ENCODE measurements around the gene OPRD1.

OPRD1 gene

DNA sequence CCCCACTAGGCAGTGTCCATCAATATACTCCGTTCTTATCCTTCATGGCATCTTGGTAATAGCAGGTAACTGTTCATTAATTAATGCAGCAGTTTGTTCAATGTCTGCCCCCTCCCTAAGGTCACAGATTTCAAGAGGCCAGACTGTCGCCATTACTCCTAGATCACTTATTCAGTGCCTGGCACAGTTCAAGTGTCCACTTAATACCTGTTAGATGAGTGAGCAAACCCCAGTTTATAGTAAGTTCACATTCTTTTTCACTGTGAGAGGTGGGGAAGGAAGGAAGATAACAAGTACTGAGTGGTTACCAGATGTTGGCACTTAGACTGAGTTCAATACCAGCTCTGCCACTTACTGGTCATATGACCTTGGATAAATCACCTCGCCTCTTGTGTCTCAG, 36.4 kb downstream of the OPRD1 start:
- TF ChIP-seq, protein P1, sequence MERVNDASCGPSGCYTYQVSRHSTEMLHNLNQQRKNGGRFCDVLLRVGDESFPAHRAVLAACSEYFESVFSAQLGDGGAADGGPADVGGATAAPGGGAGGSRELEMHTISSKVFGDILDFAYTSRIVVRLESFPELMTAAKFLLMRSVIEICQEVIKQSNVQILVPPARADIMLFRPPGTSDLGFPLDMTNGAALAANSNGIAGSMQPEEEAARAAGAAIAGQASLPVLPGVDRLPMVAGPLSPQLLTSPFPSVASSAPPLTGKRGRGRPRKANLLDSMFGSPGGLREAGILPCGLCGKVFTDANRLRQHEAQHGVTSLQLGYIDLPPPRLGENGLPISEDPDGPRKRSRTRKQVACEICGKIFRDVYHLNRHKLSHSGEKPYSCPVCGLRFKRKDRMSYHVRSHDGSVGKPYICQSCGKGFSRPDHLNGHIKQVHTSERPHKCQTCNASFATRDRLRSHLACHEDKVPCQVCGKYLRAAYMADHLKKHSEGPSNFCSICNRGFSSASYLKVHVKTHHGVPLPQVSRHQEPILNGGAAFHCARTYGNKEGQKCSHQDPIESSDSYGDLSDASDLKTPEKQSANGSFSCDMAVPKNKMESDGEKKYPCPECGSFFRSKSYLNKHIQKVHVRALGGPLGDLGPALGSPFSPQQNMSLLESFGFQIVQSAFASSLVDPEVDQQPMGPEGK (CRISPR knock-in tag; IDR thresholded peaks at IDR 0.05; ENCODE audit: borderline replicate concordance), result no peak
- TF ChIP-seq CSDC2 (CRISPR knock-in tag; IDR thresholded peaks at IDR 0.05) (no peak), ZNF70 (CRISPR knock-in tag; IDR thresholded peaks at IDR 0.05) (no peak), PPARA (CRISPR knock-in tag; IDR thresholded peaks at IDR 0.05; ENCODE audit: borderline replicate concordance) (no peak), ARNTL (CRISPR knock-in tag; IDR thresholded peaks at IDR 0.05; ENCODE audit: borderline replicate concordance, low read depth) (no peak), ZFP30 (CRISPR knock-in tag; IDR thresholded peaks at IDR 0.05) (no peak), ZNF8 (CRISPR knock-in tag; IDR thresholded peaks at IDR 0.05) (no peak), RARB (CRISPR knock-in tag; IDR thresholded peaks at IDR 0.05) (no peak), OSR1 (CRISPR knock-in tag; IDR thresholded peaks at IDR 0.05) (no peak), ZNF565 (CRISPR knock-in tag; conservative IDR thresholded peaks at IDR 0.05; ENCODE audit: low read depth) (no peak), BACH2 (CRISPR knock-in tag; IDR thresholded peaks at IDR 0.05; ENCODE audit: borderline replicate concordance) (no peak), SNAI2 (CRISPR knock-in tag; IDR thresholded peaks at IDR 0.05) (no peak), ISL1 (CRISPR knock-in tag; IDR thresholded peaks at IDR 0.05) (no peak), TCF4 (CRISPR knock-in tag; IDR thresholded peaks at IDR 0.05; ENCODE audit: borderline replicate concordance) (no peak), GLIS3 (CRISPR knock-in tag; IDR thresholded peaks at IDR 0.05) (no peak), ESRRG (CRISPR knock-in tag; IDR thresholded peaks at IDR 0.05) (no peak)
- TF ChIP-seq, protein P2, sequence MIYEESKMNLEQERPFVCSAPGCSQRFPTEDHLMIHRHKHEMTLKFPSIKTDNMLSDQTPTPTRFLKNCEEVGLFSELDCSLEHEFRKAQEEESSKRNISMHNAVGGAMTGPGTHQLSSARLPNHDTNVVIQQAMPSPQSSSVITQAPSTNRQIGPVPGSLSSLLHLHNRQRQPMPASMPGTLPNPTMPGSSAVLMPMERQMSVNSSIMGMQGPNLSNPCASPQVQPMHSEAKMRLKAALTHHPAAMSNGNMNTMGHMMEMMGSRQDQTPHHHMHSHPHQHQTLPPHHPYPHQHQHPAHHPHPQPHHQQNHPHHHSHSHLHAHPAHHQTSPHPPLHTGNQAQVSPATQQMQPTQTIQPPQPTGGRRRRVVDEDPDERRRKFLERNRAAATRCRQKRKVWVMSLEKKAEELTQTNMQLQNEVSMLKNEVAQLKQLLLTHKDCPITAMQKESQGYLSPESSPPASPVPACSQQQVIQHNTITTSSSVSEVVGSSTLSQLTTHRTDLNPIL (CRISPR knock-in tag; IDR thresholded peaks at IDR 0.05; ENCODE audit: low read depth), result no peak
- TF ChIP-seq, protein P3, sequence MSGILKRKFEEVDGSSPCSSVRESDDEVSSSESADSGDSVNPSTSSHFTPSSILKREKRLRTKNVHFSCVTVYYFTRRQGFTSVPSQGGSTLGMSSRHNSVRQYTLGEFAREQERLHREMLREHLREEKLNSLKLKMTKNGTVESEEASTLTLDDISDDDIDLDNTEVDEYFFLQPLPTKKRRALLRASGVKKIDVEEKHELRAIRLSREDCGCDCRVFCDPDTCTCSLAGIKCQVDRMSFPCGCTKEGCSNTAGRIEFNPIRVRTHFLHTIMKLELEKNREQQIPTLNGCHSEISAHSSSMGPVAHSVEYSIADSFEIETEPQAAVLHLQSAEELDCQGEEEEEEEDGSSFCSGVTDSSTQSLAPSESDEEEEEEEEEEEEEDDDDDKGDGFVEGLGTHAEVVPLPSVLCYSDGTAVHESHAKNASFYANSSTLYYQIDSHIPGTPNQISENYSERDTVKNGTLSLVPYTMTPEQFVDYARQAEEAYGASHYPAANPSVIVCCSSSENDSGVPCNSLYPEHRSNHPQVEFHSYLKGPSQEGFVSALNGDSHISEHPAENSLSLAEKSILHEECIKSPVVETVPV (CRISPR knock-in tag; IDR thresholded peaks at IDR 0.05), result no peak
- TF ChIP-seq, protein P4, sequence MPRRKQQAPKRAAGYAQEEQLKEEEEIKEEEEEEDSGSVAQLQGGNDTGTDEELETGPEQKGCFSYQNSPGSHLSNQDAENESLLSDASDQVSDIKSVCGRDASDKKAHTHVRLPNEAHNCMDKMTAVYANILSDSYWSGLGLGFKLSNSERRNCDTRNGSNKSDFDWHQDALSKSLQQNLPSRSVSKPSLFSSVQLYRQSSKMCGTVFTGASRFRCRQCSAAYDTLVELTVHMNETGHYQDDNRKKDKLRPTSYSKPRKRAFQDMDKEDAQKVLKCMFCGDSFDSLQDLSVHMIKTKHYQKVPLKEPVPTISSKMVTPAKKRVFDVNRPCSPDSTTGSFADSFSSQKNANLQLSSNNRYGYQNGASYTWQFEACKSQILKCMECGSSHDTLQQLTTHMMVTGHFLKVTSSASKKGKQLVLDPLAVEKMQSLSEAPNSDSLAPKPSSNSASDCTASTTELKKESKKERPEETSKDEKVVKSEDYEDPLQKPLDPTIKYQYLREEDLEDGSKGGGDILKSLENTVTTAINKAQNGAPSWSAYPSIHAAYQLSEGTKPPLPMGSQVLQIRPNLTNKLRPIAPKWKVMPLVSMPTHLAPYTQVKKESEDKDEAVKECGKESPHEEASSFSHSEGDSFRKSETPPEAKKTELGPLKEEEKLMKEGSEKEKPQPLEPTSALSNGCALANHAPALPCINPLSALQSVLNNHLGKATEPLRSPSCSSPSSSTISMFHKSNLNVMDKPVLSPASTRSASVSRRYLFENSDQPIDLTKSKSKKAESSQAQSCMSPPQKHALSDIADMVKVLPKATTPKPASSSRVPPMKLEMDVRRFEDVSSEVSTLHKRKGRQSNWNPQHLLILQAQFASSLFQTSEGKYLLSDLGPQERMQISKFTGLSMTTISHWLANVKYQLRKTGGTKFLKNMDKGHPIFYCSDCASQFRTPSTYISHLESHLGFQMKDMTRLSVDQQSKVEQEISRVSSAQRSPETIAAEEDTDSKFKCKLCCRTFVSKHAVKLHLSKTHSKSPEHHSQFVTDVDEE (CRISPR knock-in tag; IDR thresholded peaks at IDR 0.05), result no peak
- ATAC-seq, result no peak

DNA sequence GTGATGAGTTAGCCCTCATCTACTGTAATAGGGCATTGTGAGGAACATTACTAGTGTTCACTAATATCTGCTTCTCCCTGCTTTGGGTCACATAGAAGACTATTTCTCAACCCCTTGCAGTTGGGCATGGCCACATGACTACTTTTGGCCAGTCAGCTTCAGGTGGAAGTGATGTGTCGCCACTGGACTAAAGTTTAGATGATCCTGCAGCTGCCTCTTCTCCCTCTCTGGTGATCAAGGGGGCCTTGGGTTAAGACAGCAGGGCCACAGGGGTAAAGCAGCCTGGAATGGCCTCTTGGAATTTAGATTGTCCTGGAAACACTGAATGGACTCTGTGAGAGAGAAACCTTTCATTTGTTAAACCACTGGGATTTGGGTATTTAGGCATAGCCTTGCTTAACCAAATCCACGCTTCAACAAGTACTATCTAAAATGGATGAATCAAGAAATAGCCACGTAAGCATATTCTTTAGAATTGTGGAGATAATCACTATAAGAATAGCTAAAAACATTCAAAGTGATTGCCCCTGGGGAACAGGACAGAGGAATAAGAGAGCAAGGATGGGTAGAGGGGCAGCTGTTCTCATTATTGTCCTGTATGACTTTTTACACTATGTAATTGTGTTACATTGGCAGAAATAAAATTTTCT, 41.2 kb downstream of the OPRD1 start:
- no peak for TF ChIP-seq ZNF8 (CRISPR knock-in tag; IDR thresholded peaks at IDR 0.05)
- no peak for TF ChIP-seq ARNTL (CRISPR knock-in tag; IDR thresholded peaks at IDR 0.05; ENCODE audit: borderline replicate concordance, low read depth)
- TF ChIP-seq ISL1 (CRISPR knock-in tag; IDR thresholded peaks at IDR 0.05), result no peak
- TF ChIP-seq, protein P2 (CRISPR knock-in tag; IDR thresholded peaks at IDR 0.05; ENCODE audit: low read depth), result no peak
- no peak for TF ChIP-seq BACH2 (CRISPR knock-in tag; IDR thresholded peaks at IDR 0.05; ENCODE audit: borderline replicate concordance)
- TF ChIP-seq, protein P4 (CRISPR knock-in tag; IDR thresholded peaks at IDR 0.05), result no peak
- no peak for TF ChIP-seq ESRRG (CRISPR knock-in tag; IDR thresholded peaks at IDR 0.05)
- TF ChIP-seq, protein P3 (CRISPR knock-in tag; IDR thresholded peaks at IDR 0.05), result no peak
- no peak for TF ChIP-seq ZNF70 (CRISPR knock-in tag; IDR thresholded peaks at IDR 0.05)
- no peak for TF ChIP-seq CSDC2 (CRISPR knock-in tag; IDR thresholded peaks at IDR 0.05)
- no peak for TF ChIP-seq ZNF565 (CRISPR knock-in tag; conservative IDR thresholded peaks at IDR 0.05; ENCODE audit: low read depth)
- TF ChIP-seq PPARA (CRISPR knock-in tag; IDR thresholded peaks at IDR 0.05; ENCODE audit: borderline replicate concordance), result no peak
- TF ChIP-seq TCF4 (CRISPR knock-in tag; IDR thresholded peaks at IDR 0.05; ENCODE audit: borderline replicate concordance), result no peak
- no peak for TF ChIP-seq ZC3H10 (CRISPR knock-in tag; IDR thresholded peaks at IDR 0.05)
- no peak for TF ChIP-seq ZFP3 (CRISPR knock-in tag; IDR thresholded peaks at IDR 0.05)
- TF ChIP-seq, protein P5, sequence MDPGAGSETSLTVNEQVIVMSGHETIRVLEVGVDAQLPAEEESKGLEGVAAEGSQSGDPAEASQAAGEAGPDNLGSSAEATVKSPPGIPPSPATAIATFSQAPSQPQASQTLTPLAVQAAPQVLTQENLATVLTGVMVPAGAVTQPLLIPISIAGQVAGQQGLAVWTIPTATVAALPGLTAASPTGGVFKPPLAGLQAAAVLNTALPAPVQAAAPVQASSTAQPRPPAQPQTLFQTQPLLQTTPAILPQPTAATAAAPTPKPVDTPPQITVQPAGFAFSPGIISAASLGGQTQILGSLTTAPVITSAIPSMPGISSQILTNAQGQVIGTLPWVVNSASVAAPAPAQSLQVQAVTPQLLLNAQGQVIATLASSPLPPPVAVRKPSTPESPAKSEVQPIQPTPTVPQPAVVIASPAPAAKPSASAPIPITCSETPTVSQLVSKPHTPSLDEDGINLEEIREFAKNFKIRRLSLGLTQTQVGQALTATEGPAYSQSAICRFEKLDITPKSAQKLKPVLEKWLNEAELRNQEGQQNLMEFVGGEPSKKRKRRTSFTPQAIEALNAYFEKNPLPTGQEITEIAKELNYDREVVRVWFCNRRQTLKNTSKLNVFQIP (CRISPR knock-in tag; IDR thresholded peaks at IDR 0.05; ENCODE audit: borderline replicate concordance, low read depth), result no peak
- TF ChIP-seq TOX (CRISPR knock-in tag; IDR thresholded peaks at IDR 0.05; ENCODE audit: borderline replicate concordance), result no peak
- TF ChIP-seq OSR1 (CRISPR knock-in tag; IDR thresholded peaks at IDR 0.05), result no peak
- no peak for ATAC-seq

All from SK-N-SH treated with all-trans-retinoic acid at 6 μM for 48 hours (cell line).